GM21423 (cell line): ENCODE results near the gene IKZF1.

Experiments used
- ATAC-seq: cut with Tn5 transposase; IDR thresholded peaks from one replicate; pipeline ENCODE4 v1.9.1; 2021; ENCODE audit warnings: mild to moderate bottlenecking, moderate library complexity; ENCODE audit not compliant: unreplicated experiment

IKZF1 gene

GRCh38 chr7:50352751-50353150, 48.2 kb downstream of the IKZF1 start:
- ATAC-seq = no peak

- no peak for ATAC-seq
Observed at GRCh38 chr7:50353201-50353600, 48.7 kb downstream of the IKZF1 start.

- no peak for ATAC-seq
Observed at GRCh38 chr7:50353894-50354595, 49.5 kb downstream of the IKZF1 start.

- no peak for ATAC-seq
Observed at GRCh38 chr7:50355817-50356178, 51.3 kb downstream of the IKZF1 start.

- no peak for ATAC-seq
Observed at GRCh38 chr7:50356212-50356944, 51.9 kb downstream of the IKZF1 start.

- ATAC-seq = no peak
Observed at GRCh38 chr7:50356945-50357268, 52.4 kb downstream of the IKZF1 start.

- ATAC-seq = no peak
Observed at GRCh38 chr7:50357426-50357825, 52.9 kb downstream of the IKZF1 start.

- no peak for ATAC-seq
Observed at GRCh38 chr7:50358041-50358705, 53.7 kb downstream of the IKZF1 start.

GRCh38 chr7:50358779-50359178, 54.3 kb downstream of the IKZF1 start:
- ATAC-seq = no peak

- no peak for ATAC-seq
Observed at GRCh38 chr7:50359258-50359994, 54.9 kb downstream of the IKZF1 start.

GRCh38 chr7:50359995-50360925, 55.7 kb downstream of the IKZF1 start:
- no peak for ATAC-seq

- ATAC-seq = no peak
Observed at GRCh38 chr7:50362142-50362541, 57.6 kb downstream of the IKZF1 start.

- no peak for ATAC-seq
Observed at GRCh38 chr7:50362712-50363282, 58.3 kb downstream of the IKZF1 start.

- ATAC-seq = no peak
Observed at GRCh38 chr7:50363327-50364060, 59.0 kb downstream of the IKZF1 start.

- ATAC-seq = no peak
Observed at GRCh38 chr7:50364645-50365044, 60.1 kb downstream of the IKZF1 start.

- no peak for ATAC-seq
Observed at GRCh38 chr7:50366311-50366710, 61.8 kb downstream of the IKZF1 start.

- no peak for ATAC-seq
Observed at GRCh38 chr7:50367100-50367499, 62.6 kb downstream of the IKZF1 start.

GRCh38 chr7:50367570-50367969, 63.1 kb downstream of the IKZF1 start:
- ATAC-seq = no peak

GRCh38 chr7:50368366-50368765, 63.9 kb downstream of the IKZF1 start:
- ATAC-seq = no peak
